NOMO-1 treated with DMSO at 0.1 percent for 48 hours (cell line): ENCODE data around the gene RPP25L.

Source experiments
- DNase-seq: peaks from one replicate; lab custom pipeline; 2025; ENCODE audit not compliant: unreplicated experiment; lab: John Stamatoyannopoulos, UW

The RPP25L gene

GRCh38 chr9:34571481-34571810 lies 40.5 kb downstream of the RPP25L start:
- DNase-seq, result no peak

GRCh38 chr9:34570809-34571480 lies 41.0 kb downstream of the RPP25L start:
- no peak for DNase-seq

GRCh38 chr9:34570376-34570775 lies 41.5 kb downstream of the RPP25L start:
- DNase-seq, result no peak

GRCh38 chr9:34568774-34569173 lies 43.1 kb downstream of the RPP25L start:
- DNase-seq, result no peak

GRCh38 chr9:34568133-34568532 lies 43.8 kb downstream of the RPP25L start:
- no peak for DNase-seq

GRCh38 chr9:34566972-34567371 lies 44.9 kb downstream of the RPP25L start:
- DNase-seq, result no peak

GRCh38 chr9:34566322-34566721 lies 45.6 kb downstream of the RPP25L start:
- no peak for DNase-seq

- no peak for DNase-seq
Observed at GRCh38 chr9:34565856-34566255, 46.0 kb downstream of the RPP25L start.

GRCh38 chr9:34564617-34565016 lies 47.3 kb downstream of the RPP25L start:
- DNase-seq, result no peak

GRCh38 chr9:34563262-34563661 lies 48.6 kb downstream of the RPP25L start:
- no peak for DNase-seq

- DNase-seq, result no peak
Observed at GRCh38 chr9:34562135-34562745, 49.7 kb downstream of the RPP25L start.

GRCh38 chr9:34560599-34561214 lies 51.2 kb downstream of the RPP25L start:
- no peak for DNase-seq
